Measurements from ENCODE around the gene UBE2D2.

- TF ChIP-seq SYNCRIP (IDR thresholded peaks at IDR 0.05; ENCODE audit: insufficient read depth, low read depth, low read length) (no peak), CENPT (CRISPR knock-in tag; IDR thresholded peaks at IDR 0.05; ENCODE audit: low read depth) (peak; percentile 69; the same call in 1 of the 2 replicates), CTCF (CRISPR knock-in tag; IDR thresholded peaks at IDR 0.05) (peak; percentile 96), ZNF232 (CRISPR knock-in tag; IDR thresholded peaks at IDR 0.05; ENCODE audit: borderline replicate concordance) (no peak), MYC (CRISPR knock-in tag; IDR thresholded peaks at IDR 0.05; ENCODE audit: borderline replicate concordance) (peak; percentile 89), EZH2 (conservative IDR thresholded peaks at IDR 0.05; ENCODE audit: low read depth, low read length) (no peak), MNT (IDR thresholded peaks at IDR 0.05) (no peak), REPIN1 (CRISPR knock-in tag; IDR thresholded peaks at IDR 0.05; ENCODE audit: borderline replicate concordance, low read depth) (peak; percentile 74; the same call in 1 of the 2 replicates), PBX3 (CRISPR knock-in tag; IDR thresholded peaks at IDR 0.05; ENCODE audit: borderline replicate concordance) (no peak), ZBTB8A (CRISPR knock-in tag; IDR thresholded peaks at IDR 0.05; ENCODE audit: borderline replicate concordance, low read depth) (no peak), HNF4A (CRISPR knock-in tag; IDR thresholded peaks at IDR 0.05) (peak; percentile 21; the same call in 1 of the 2 replicates), ZSCAN5A (CRISPR knock-in tag; IDR thresholded peaks at IDR 0.05; ENCODE audit: borderline replicate concordance) (no peak), REST (IDR thresholded peaks at IDR 0.05; ENCODE audit: borderline replicate concordance in 1 of 2, low read depth in 1 of 2, low read length in 2 of 2) (peak in 1 of 2 experiments; percentile 55; a peak in 1 of 4 replicates)
Measured at GRCh38 chr5:139517683-139518564, 43.2 kb upstream of the UBE2D2 start.
